NCI-H226 (cell line): ENCODE measurements around the gene SRCAP.
"Not testable (repeated sequence)": the region's sequence is repeated elsewhere in the genome, so short reads cannot be mapped to it uniquely, and the experiment has no call there.

Experiments
- DNase-seq: peaks from one replicate; pipeline ENCODE4 v3.0.0-alpha.2; 2015

SRCAP gene

DNA sequence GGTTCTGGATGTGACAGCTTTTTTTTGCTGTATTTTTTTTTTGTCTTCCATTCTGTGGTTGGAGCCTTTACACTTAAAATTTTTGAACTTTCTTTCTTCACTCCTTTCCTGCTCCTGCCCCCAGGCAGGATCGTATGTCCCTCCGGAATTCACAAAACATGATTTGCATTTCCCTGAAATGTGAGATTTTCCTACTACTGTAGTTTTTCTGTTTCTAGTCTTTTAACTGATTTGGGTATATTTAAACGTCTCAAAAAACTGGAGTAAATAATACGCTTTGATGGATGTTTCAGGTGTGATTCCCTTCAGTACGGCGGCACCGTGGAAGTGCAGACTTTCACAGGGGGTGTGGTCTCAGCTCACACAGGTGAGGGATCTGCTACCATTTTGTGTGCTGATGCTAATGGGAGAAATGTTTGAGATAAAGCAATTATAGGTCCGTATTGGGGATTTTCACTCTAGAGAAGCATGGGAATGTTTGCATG lies 686 bp downstream of the SRCAP start:
- DNase-seq, result no peak

DNA sequence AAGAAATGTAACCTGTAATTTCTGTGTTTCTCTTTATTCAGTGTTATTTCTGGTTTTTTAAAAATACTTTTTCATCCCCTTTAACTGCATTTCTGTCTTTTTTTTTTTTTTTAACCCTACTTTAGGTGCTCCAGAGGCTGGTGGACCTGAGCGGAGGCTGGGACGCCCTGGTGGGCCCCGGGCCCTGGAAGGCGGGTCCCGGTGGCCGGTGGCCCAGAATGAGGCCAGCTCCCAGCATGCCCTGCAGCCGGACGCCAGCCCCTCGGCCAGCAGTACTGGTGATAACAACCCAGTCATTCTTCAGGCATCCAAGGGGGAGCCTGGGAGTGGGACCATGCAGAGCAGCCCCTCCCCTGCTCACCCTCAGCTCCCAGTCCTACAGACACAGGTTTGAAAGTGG lies 1.5 kb downstream of the SRCAP start:
- DNase-seq, result peak; percentile 88

DNA sequence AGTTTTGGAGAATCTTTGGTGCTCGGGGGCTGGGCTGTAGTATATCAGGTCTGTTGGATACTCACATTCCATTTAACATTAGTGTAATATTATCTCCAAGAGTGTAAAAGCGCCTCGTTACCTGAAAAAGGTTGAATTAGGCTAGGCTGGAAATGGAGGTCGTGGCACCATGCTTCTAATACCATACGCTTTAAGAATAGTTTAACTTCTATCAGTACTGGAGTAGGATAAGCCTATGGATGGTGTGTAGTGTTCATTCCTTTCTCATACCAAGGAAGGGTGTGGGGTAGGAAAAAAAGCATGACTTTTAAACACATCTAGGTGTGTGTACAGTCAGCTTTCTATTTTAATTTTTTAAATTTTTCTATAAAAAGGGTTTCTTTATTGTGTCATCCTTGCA lies 2.0 kb downstream of the SRCAP start:
- DNase-seq, result no peak

DNA sequence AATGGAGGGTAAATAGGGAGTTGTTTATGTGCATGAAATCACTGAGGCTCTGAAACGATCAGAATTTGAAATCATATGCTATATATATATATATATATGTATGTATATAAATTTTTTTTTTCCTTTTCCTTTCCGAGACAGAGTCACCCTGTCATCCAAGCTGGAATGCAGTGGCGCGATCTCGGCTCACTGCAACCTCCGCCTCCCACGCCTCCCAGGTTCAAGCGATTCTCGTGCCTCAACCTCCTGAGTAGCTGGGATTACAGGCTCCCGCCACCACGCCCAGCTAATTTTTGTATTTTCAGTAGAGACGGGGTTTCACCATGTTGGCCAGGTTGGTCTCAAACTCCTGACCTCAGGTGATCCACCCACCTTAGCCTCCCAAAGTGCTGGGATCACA lies 4.1 kb downstream of the SRCAP start:
- not testable (repeated sequence) for DNase-seq

DNA sequence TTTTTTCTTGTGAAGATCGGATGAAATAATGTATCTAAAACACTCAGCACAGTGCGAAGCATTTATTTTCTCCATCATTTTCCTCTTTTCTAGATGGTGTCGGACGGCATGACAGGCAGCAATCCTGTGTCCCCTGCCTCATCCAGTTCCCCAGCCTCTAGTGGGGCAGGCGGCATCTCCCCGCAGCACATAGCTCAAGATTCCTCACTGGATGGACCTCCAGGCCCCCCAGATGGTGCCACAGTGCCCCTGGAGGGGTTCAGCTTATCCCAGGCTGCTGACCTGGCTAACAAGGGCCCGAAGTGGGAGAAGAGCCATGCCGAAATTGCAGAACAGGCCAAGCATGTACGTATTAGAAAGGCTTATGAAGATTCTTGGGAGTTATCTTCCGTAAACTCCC lies 5.0 kb downstream of the SRCAP start:
- no peak for DNase-seq

DNA sequence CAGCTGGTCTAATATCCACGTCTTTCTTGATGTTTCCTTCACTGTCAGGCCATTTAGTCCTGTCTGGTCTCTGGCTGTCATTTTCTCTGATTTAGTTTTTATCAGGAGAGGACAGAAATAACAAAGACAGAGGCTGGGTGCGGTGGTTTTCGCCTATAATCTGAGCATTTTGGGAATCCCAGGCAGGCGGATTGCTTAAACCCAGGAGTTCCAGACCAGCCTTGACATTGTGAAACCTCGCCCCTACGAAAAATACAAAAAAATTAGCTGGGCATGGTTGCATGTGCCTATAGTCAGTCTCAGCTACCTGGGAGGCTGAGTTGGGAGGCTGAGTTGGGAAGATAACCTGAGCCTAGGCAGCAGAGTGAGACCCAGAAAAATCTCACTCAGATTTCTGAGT lies 7.1 kb downstream of the SRCAP start:
- DNase-seq, result no peak

DNA sequence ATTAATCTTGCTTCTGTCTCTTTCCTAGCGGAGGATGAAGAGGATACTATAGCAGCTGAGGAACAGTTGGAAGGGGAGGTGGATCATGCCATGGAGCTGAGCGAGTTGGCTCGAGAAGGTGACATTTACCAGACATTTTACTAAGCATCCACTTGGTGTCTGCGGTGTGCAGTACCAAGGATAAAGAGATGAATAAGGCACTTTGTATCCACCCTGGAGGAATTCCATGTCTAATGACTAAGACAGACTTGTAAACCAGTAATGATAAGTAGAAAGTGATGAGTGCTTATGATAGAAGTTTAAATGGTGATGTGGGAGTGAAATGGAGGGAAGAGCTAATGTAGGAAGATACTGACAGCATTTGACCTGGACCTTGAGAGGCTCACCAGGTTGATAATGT lies 12.0 kb downstream of the SRCAP start:
- no peak for DNase-seq

DNA sequence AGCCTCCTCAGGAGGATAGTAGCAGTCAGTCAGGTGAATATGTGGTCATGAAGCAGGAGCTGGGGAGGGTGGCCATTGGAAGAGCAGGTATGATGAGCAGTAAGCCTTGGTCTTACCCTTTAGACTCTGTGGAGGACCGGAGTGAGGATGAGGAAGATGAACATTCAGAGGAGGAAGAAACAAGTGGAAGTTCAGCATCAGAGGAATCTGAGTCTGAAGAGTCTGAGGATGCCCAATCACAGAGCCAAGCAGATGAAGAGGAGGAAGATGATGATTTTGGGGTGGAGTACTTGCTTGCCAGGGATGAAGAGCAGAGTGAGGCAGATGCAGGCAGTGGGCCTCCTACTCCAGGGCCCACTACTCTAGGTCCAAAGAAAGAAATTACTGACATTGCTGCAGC lies 12.7 kb downstream of the SRCAP start:
- DNase-seq, result no peak

DNA sequence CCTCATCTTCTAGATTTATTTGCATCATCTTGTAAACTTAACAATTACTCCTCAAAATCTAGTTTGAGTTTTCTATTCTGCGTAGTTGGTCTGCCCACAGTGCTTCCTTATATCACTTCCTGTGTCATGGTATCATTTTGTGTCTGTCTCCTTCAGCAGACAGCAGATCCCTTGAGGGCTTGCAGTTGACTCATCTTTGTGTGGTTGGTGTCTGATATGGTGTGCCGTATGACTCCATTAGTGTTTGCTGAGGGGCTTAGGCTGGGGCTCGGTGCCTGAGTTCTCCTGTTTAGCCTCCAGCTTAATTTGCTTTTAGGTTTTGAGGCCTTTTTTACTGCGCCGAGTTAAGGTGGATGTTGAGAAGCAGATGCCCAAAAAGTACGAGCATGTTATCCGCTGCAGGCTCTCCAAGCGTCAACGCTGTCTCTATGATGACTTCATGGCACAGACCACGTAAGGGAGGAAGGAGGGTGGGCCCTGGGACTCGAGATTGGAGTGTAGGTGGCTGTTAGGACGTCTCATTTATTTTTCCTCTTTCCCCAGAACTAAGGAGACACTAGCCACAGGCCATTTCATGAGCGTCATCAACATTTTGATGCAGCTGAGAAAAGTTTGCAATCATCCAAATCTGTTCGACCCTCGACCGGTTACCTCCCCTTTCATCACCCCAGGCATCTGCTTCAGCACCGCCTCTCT lies 16.9 kb downstream of the SRCAP start:
- peak; percentile 74 for DNase-seq

DNA sequence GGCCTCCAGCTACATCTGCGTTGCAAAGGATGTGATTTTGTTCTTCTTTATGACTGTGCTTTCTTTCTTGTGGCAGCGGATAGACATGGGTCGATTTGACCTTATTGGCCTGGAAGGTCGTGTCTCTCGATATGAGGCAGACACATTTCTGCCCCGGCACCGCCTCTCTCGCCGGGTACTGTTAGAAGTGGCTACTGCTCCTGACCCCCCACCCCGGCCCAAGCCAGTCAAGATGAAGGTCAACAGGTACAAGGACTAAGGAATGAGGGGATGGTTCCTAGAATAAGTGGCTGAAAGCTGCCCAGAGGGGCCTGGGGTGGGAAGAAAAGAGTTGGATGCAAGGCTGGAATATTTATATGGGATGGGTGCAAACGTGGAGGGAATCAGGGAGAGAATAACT lies 21.1 kb downstream of the SRCAP start:
- no peak for DNase-seq

DNA sequence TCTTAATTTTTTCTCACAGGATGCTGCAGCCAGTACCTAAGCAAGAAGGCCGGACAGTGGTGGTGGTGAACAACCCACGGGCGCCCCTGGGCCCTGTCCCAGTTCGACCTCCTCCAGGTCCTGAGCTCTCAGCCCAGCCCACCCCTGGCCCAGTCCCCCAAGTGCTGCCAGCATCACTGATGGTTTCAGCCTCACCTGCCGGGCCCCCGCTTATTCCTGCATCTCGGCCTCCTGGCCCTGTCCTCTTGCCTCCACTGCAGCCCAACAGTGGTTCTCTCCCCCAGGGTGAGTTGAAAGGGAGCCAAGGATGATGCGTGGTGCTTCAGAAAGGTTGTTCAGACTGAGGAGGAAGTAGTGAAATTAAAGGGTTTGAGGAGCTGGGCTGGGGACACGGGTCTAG lies 21.7 kb downstream of the SRCAP start:
- DNase-seq, result no peak

DNA sequence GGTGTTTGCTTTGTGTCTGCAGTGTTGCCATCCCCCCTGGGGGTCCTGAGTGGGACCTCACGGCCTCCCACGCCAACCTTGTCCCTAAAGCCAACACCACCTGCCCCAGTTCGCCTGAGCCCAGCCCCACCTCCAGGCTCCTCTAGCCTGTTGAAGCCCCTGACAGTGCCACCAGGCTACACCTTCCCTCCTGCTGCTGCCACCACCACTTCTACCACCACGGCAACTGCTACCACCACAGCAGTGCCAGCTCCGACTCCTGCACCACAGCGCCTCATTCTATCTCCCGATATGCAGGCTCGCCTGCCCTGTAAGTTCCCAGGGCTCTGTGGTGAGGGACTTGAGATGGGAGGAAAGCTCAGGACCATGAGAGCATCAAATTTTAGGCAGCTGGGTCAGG lies 22.2 kb downstream of the SRCAP start:
- no peak for DNase-seq

DNA sequence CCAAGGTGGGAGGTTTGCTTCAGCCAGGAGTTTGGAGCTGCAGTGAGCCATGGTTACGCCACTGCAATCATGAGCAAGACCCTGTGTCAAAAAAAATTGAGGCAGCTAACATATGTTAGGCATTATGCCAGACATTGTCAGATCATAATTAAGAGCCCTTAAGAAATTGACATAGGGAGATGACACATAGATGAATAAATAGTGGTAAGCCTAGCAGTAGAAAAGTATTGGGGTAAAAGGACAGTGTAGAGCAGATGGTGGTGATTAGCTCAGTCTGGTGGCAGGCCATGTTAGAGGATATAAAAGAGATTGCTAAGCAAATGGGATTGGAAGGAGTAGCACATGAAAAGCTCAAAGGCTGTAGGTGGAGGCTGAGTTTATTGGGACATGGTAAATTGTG lies 22.6 kb downstream of the SRCAP start:
- DNase-seq, result no peak

DNA sequence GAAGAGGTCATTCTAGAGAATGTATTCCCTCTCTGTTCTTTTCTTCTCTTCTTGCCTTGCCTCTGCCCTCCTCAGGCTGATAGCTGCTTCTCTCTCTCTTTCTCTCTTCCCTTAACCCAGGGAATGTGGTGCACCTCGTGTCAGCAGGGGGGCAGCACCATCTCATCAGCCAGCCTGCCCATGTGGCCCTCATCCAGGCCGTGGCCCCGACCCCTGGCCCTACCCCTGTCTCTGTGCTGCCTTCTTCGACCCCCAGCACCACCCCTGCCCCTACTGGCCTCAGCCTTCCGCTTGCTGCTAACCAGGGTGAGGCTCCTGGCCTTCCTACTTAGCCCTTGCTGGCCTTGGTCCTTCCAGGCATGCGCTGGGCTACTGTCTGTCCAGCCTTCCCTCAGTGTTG lies 23.5 kb downstream of the SRCAP start:
- no peak for DNase-seq

DNA sequence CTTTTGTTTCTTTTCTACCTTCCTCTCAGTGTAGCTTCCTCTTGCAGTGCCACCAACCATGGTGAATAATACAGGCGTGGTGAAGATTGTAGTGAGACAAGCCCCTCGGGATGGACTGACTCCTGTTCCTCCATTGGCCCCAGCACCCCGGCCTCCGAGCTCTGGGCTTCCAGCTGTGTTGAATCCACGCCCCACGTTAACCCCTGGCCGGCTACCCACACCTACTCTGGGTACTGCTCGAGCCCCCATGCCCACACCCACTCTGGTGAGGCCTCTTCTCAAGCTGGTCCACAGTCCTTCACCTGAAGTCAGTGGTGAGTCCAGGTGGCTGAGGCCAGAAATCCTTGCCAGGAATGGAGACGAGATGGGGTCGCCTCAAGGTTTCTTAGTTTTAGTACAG lies 23.9 kb downstream of the SRCAP start:
- DNase-seq, result no peak

DNA sequence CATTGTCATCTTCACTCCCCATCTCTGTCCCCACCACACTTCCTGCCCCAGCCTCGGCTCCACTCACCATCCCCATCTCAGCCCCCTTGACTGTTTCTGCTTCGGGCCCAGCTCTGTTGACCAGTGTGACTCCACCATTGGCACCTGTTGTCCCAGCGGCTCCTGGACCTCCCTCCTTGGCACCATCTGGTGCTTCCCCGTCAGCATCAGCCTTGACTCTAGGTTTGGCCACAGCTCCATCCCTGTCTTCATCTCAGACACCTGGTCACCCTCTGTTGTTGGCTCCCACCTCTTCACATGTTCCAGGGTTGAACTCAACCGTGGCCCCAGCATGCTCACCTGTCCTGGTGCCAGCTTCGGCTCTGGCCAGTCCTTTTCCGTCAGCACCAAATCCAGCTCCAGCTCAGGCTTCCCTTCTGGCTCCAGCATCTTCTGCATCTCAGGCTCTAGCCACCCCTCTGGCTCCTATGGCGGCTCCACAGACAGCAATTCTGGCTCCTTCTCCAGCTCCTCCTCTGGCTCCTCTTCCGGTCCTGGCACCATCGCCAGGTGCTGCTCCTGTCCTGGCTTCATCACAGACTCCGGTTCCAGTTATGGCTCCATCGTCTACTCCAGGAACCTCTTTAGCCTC lies 24.9 kb downstream of the SRCAP start:
- no peak for DNase-seq

DNA sequence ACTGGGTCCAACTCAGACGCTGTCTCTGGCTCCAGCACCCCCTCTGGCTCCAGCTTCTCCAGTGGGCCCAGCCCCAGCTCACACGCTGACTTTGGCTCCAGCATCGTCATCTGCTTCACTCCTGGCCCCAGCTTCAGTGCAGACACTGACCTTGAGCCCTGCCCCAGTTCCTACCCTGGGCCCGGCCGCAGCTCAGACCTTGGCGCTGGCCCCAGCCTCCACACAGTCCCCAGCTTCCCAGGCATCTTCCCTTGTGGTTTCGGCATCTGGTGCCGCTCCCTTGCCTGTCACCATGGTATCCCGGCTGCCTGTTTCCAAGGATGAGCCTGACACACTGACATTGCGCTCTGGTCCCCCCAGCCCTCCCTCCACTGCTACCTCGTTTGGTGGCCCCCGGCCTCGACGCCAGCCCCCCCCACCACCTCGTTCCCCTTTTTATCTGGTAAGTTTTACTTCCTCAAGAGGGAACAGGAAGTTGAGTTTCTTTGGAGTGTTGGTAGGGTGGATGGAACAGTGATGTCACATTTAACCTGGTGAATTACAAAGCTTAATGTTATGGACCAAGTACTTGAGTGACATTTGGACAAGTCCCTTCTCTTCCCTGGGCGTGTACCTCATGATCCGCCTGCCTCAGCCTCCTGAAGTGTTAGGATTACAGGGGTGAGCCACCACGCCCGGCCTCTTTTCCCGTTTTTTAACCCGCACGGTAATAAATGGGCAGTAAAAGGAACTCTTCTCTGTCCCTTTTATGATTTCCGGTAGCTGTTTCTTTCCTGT lies 25.9 kb downstream of the SRCAP start:
- no peak for DNase-seq

DNA sequence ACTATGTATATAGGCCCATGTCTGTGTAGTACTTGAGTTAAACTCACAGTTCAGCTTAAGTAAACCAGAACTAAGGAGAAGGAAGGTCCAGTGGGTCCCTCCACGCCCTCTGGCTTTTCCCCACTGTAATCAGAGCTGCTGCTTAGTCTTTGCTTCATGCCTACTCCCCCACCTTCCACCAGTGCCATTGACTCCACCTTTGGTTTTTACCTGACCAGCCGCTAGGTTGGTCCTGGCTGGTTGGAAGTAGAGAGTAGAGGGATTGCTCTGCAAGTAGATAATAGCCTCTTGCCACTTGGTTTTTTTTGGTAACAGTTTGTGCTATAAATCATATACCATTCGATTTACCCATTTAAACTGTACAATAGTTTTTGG lies 26.4 kb downstream of the SRCAP start:
- DNase-seq, result no peak

DNA sequence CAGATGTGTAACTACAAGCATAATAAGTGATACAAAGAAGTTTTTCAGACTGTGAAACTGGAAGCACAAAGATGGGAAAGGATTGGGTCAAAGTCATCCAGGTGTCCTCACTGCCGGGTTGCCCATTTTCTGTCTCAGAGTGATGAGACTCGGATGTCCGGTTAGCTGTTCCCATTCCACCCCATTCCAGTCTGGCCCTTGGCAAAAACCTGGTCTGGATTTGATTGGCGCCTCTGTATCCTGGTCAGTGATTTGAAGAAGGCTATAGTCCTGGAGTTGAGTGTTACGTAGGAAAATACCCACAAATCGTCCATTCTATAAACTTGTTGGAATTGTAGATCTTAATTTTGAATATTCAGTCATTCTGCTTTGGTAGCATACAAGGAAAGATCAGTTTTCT lies 29.4 kb downstream of the SRCAP start:
- DNase-seq, result no peak

DNA sequence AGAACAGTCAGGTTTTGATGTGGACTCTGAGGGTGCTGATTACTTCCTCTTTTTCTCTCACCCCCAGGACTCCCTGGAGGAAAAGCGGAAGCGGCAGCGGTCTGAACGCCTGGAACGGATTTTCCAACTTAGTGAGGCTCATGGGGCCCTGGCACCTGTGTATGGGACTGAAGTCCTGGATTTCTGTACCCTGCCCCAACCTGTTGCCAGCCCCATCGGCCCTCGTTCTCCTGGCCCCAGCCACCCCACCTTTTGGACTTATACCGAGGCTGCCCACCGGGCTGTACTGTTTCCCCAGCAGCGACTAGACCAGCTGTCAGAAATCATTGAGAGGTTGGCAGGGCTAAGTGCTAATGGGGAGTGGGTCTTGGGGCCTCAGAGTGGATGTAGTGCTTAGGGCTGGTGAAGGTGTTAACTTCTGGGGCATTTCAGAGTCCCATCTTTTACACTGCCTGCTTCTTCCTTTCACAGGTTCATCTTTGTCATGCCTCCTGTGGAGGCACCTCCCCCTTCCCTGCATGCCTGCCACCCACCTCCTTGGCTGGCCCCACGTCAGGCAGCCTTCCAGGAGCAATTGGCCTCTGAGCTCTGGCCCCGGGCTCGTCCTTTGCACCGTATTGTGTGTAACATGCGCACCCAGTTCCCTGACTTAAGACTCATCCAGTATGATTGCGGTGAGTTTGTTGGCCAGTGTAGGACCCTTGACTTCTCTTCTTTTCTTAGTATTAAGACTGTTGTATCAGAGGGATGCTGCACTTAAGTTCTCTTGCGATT lies 30.1 kb downstream of the SRCAP start:
- no peak for DNase-seq

DNA sequence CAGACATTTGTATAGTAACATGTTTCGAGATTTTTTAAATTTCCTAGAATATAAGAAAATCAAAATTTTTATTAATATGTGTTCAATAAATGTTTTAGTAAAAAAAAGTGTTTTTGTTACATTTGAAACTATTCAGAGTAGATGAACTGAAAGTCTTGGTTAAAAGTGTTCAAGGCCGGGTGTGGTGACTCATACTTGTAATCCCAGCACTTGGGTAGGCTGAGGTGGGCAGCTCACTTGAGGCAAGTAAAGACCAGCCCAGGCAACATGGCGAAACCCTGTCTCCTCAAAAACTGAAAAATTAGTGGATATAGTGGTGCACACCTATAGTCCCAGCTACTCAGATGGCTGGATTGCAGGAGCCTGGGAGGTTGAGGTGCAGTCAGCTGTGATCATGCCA lies 32.4 kb downstream of the SRCAP start:
- no peak for DNase-seq

DNA sequence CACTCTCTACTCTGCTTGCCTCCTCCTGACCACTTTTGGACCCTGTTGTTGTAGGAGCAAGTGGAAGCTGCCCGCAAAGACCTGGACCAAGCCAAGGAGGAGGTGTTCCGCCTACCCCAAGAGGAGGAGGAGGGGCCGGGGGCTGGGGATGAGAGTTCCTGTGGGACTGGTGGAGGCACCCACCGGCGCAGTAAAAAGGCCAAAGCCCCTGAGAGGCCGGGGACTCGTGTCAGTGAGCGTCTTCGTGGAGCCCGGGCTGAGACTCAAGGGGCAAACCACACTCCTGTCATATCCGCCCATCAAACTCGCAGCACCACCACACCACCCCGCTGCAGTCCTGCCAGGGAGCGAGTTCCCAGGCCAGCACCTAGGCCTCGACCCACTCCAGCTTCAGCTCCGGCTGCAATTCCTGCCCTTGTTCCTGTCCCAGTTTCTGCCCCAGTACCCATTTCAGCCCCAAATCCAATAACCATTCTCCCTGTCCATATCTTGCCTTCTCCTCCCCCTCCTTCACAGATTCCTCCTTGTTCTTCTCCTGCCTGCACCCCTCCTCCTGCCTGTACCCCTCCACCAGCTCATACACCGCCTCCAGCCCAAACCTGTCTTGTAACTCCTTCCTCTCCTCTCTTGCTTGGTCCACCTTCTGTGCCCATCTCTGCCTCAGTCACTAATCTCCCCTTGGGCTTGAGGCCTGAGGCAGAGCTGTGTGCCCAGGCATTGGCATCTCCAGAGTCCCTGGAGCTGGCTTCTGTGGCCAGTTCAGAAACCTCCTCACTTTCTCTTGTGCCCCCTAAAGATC lies 38.2 kb downstream of the SRCAP start:
- DNase-seq, result no peak
